GM12878 (cell line): ENCODE data around the gene RGS1. TPM values are rescaled to one million over a fixed set of nuclear protein-coding genes. Genes with fewer than 3 reads are reported as not detected.

Experiments used
- BACH1 ChIP-seq: fragments of 450-650 bp; IDR thresholded peaks from 2 replicates; pipeline ENCODE4 v1.6.1; 2017; ENCODE audit warnings: mild to moderate bottlenecking, borderline replicate concordance
- CBX3 ChIP-seq: fragments of 200-600 bp; sonication (generic); IDR thresholded peaks from 2 replicates; pipeline ENCODE4 v1.6.1; 2016; ENCODE audit warnings: low read depth, borderline replicate concordance
- E4F1 ChIP-seq: fragments of 450-650 bp; IDR thresholded peaks from 2 replicates; pipeline ENCODE4 v1.6.1; 2018; ENCODE audit warnings: borderline replicate concordance, mild to moderate bottlenecking; ENCODE audit not compliant: partially characterized antibody
- EED ChIP-seq: sonication (generic); IDR thresholded peaks from 2 replicates; pipeline ENCODE4 v1.6.1; 2016; ENCODE audit warnings: antibody characterized with exemption, low read depth
- EZH2 ChIP-seq: IDR thresholded peaks from 2 replicates; pipeline ENCODE4 v1.6.1; 2012; ENCODE audit warnings: low read depth, mild to moderate bottlenecking, control low read depth, inconsistent platforms, low read length, borderline replicate concordance; ENCODE audit not compliant: control insufficient read depth
- HSF1 ChIP-seq: fragments of 150-350 bp; IDR thresholded peaks from 2 replicates; pipeline ENCODE4 v1.6.1; 2014; ENCODE audit warnings: mild to moderate bottlenecking, low read depth, low read length
- JUND ChIP-seq: IDR thresholded peaks from 2 replicates; pipeline ENCODE4 v1.6.1; 2012; ENCODE audit warnings: low read depth, mild to moderate bottlenecking, low read length, improper control_type of control experiment, moderate library complexity
- MAX ChIP-seq: IDR thresholded peaks from 2 replicates; pipeline ENCODE4 v1.6.1; 2012; ENCODE audit warnings: low read depth, low read length, improper control_type of control experiment
- NFIC ChIP-seq: IDR thresholded peaks from 2 replicates; pipeline ENCODE4 v1.6.1; 2012; ENCODE audit warnings: low read depth, mild to moderate bottlenecking, inconsistent platforms, low read length, moderate library complexity
- NR2F1 ChIP-seq: fragments of 450-650 bp; conservative IDR thresholded peaks from 2 replicates; pipeline ENCODE4 v1.6.1; 2017; ENCODE audit warnings: mild to moderate bottlenecking
- RAD21 ChIP-seq: IDR thresholded peaks from 2 replicates; pipeline ENCODE4 v1.6.1; 2011; ENCODE audit warnings: mild to moderate bottlenecking, low read depth, low read length, moderate library complexity; ENCODE audit not compliant: insufficient read depth
- SMAD1 ChIP-seq: fragments of 450-650 bp; IDR thresholded peaks from 2 replicates; pipeline ENCODE4 v1.6.1; 2018; ENCODE audit warnings: mild to moderate bottlenecking, low read depth; ENCODE audit not compliant: partially characterized antibody
- SPI1 ChIP-seq: IDR thresholded peaks from 2 replicates; pipeline ENCODE4 v1.6.1; 2011; ENCODE audit warnings: low read depth, mild to moderate bottlenecking, low read length, moderate library complexity, borderline replicate concordance; ENCODE audit not compliant: insufficient read depth
- STAT3 ChIP-seq: IDR thresholded peaks from 2 replicates; pipeline ENCODE4 v1.6.1; 2011; ENCODE audit warnings: low read depth, low read length, improper control_type of control experiment
- SUZ12 ChIP-seq: fragments of 200-600 bp; sonication (generic); IDR thresholded peaks from one replicate; pipeline ENCODE4 v1.6.1; 2018; ENCODE audit warnings: antibody characterized with exemption, mild to moderate bottlenecking; ENCODE audit not compliant: unreplicated experiment
- TAF1 ChIP-seq: IDR thresholded peaks from 2 replicates; pipeline ENCODE4 v1.6.1; 2011; ENCODE audit warnings: mild to moderate bottlenecking, low read depth, low read length, borderline replicate concordance
- TCF3 ChIP-seq: IDR thresholded peaks from 2 replicates; pipeline ENCODE4 v1.6.1; 2012; ENCODE audit warnings: low read depth, mild to moderate bottlenecking, low read length, borderline replicate concordance; ENCODE audit not compliant: insufficient read depth
- YY1 ChIP-seq: IDR thresholded peaks from 2 replicates; pipeline ENCODE4 v1.6.1; 2011; ENCODE audit warnings: low read depth, mild to moderate bottlenecking, low read length
- ZNF687 ChIP-seq: fragments of 450-650 bp; IDR thresholded peaks from 2 replicates; pipeline ENCODE4 v1.6.1; 2017; ENCODE audit warnings: mild to moderate bottlenecking, moderate library complexity
- polyA plus RNA-seq, 11 experiments: library from polyadenylated mRNA; depleted of rRNA in 4 of 11; unstranded in 6 of 11; stranded (reverse) in 5 of 11; fragments of >200 nt; fragmentation: Nextera tagmentation in 4 of 11; fragmentation: Illumina TruSeq in 1 of 11; extraction: Ambion mirVana in 4 of 11; extraction: Trizol in 1 of 11; gene quantifications; 1 replicate in 1 of 11; 2 replicates in 10 of 11; pipeline versions ENCODE4 v1.2.1 to v1.2.3, GENCODE V29; 2011 to 2016; ENCODE audit warnings: inconsistent platforms in 2 of 11, missing spikeins in 2 of 11, low read depth in 1 of 11
- total RNA-seq, 4 experiments: library from RNA; depleted of rRNA in 3 of 4; stranded (reverse); fragments of >200 nt in 3 of 4; fragmentation: Illumina TruSeq in 1 of 4; extraction: Trizol in 1 of 4; gene quantifications; 2 replicates each; pipeline versions ENCODE4 v1.2.1 to v1.2.3, GENCODE V29; 2013 to 2021

RGS1 gene
- total and polyA plus RNA-seq, 10 of the 15 experiments (the other 5 are each of a cell fraction or from before 2014, with no cell fraction given), result 20.7 to 882 (median 45.9) TPM

GRCh38 chr1:192609110-192610079, 33.8 kb downstream of the RGS1 start (continued):
- TF ChIP-seq HSF1 (no peak), SUZ12 (no peak), E4F1 (no peak), TCF3 (peak; percentile 98), SMAD1 (peak; percentile 92), ZNF687 (peak; percentile 90), MAX (peak; percentile 67; the same call in 1 of the 2 replicates), TAF1 (no peak), NR2F1 (peak; percentile 89), EZH2 (no peak), STAT3 (0 out of 2 replicates have a peak, but pooled peaks have one; percentile 60), RAD21 (peak; percentile 60; the same call in 1 of the 2 replicates), JUND (peak; percentile 46; the same call in 1 of the 2 replicates), NFIC (peak; percentile 57), CBX3 (no peak), EED (peak; percentile 91), BACH1 (no peak; the same call in 1 of the 2 replicates), SPI1 (peak; percentile 100), YY1 (0 out of 2 replicates have a peak, but pooled peaks have one; percentile 44)
